Ishikawa (cell line): ENCODE measurements around the gene ICAM2.

Experiments used
- CEBPB ChIP-seq: IDR thresholded peaks from 2 replicates; pipeline ENCODE4 v1.6.1; 2012
- CREB1 ChIP-seq: IDR thresholded peaks from 2 replicates; pipeline ENCODE4 v1.6.1; 2012; ENCODE audit warnings: low read depth
- EGR1 ChIP-seq: IDR thresholded peaks from 2 replicates; pipeline ENCODE4 v1.6.1; 2012
- EP300 ChIP-seq: IDR thresholded peaks from 2 replicates; pipeline ENCODE4 v1.6.1; 2012; ENCODE audit warnings: borderline replicate concordance
- FOXM1 ChIP-seq: IDR thresholded peaks from 2 replicates; pipeline ENCODE4 v1.6.1; 2012; ENCODE audit warnings: low read depth, borderline replicate concordance
- MAX ChIP-seq: IDR thresholded peaks from 2 replicates; pipeline ENCODE4 v1.6.1; 2012
- NFIC ChIP-seq: IDR thresholded peaks from 2 replicates; pipeline ENCODE4 v1.6.1; 2012
- RAD21 ChIP-seq: IDR thresholded peaks from 2 replicates; pipeline ENCODE4 v1.6.1; 2012; ENCODE audit warnings: low read depth
- REST ChIP-seq: IDR thresholded peaks from 2 replicates; pipeline ENCODE4 v1.6.1; 2012; ENCODE audit warnings: low read depth, mild to moderate bottlenecking
- TAF1 ChIP-seq: IDR thresholded peaks from 2 replicates; pipeline ENCODE4 v1.6.1; 2012; ENCODE audit warnings: low read depth, mild to moderate bottlenecking
- TCF12 ChIP-seq: IDR thresholded peaks from 2 replicates; pipeline ENCODE4 v1.6.1; 2012; ENCODE audit warnings: low read depth
- TEAD4 ChIP-seq: IDR thresholded peaks from 2 replicates; pipeline ENCODE4 v1.6.1; 2012
- USF1 ChIP-seq: IDR thresholded peaks from 2 replicates; pipeline ENCODE4 v1.6.1; 2012
- YY1 ChIP-seq: IDR thresholded peaks from 2 replicates; pipeline ENCODE4 v1.6.1; 2012; ENCODE audit warnings: low read depth

- TF ChIP-seq YY1 = no peak
- TF ChIP-seq CREB1 = no peak
- TF ChIP-seq CEBPB = no peak
- no peak for TF ChIP-seq USF1
- TF ChIP-seq EGR1 = no peak
- no peak for TF ChIP-seq REST
- no peak for TF ChIP-seq TEAD4
- TF ChIP-seq MAX = no peak
- TF ChIP-seq FOXM1 = no peak
- TF ChIP-seq TAF1 = no peak
- no peak for TF ChIP-seq NFIC
- TF ChIP-seq EP300 = no peak
- TF ChIP-seq RAD21 = no peak
- no peak for TF ChIP-seq TCF12
Observed at GRCh38 chr17:63995626-63996025, 24.8 kb downstream of the ICAM2 start.
